NCI-H2081 (cell line): ENCODE data around the gene DPP3.

ENCODE experiments used
- DNase-seq, 2 experiments: peaks; one replicate each; lab custom pipeline; 2025; lab: John Stamatoyannopoulos, UW

DPP3 gene

DNA sequence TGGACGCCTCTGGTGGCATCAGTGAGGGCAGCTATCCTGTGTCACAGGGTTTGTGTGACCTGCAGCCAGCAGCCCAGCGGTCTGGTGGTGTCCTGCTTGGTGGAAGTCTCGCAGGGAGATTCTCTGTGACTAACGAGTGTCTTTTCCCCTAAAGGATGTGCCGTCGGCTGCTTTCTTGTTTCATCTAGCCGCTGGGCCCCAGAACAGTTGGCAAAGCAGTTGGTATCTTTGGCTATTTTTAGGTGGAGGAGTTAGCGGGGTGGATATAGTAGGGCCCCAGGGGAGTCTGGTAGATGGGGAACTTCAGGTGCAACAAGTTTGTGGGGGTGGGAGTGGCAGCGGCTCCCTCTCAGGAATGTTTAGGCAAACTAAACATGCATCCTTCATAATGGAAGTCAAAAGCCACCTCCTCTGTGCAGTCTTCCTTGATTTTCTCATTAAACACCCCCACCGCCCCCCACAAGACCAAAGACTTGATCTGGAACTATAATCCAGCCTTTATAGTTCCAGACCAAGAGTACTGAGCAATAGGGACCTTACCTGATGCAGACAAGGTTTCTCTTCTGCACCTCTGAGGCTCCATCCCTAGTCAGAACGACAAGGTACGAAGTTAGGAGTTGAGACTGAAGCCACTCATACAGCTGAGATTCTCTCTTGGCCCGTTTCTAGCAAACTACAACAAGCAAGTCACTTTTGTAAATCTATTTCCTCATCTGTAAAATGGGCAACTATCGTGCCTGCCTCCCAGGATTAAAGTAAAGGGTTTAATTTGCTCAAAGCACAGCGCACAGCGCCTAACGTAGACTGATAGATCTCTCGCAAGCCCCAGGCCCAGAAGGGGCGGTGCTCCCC, 14.6 kb upstream of the DPP3 start:
- no peak for DNase-seq

DNA sequence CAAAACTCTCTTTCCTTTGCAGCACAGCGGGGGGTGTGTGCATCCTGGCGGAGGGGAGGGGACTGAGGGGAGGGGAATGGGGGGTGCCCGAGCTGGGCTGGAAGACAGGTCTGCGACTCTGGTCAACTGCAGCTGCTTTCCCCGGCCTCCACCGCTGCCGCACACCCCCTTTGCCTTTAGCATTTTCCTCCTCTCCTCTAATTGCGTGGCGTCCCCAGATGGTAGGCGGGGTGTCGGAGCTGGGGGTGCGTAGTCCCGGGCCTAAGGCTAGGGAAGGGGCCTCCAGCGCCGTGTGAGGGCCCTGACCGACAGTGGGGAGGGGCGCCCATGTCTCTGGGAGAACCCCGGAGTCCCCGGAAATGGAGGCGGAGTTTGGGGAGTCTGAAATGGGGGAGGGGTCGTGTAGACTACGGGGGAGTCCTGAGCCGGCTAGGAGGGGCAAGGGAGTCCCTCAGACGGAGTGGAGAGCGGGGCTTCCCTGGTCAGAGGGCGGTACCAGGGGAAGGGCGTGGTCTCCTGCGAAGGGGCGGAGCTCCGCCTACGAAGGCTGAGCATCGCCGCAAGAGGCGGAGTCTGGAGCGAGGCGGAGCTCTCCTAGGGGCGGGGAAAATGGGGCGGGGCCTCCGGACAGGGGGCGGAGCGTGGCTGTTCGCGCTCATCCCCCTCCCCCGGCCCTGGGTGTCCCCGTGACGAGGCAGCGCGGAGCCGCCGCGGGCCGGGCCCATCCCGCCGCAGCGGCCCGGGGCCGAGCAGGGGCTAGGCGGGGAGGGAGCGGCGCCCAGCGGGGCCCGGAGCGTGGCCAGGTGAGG, 13.8 kb upstream of the DPP3 start, which contains the start of gene PELI3:
PELI3 (plus strand) TSS at position 681 of the 809 bp plus-strand sequence. CDS start 1,224 bp downstream, outside the sequence.
- peak; percentile 76 to 88 for DNase-seq

DNA sequence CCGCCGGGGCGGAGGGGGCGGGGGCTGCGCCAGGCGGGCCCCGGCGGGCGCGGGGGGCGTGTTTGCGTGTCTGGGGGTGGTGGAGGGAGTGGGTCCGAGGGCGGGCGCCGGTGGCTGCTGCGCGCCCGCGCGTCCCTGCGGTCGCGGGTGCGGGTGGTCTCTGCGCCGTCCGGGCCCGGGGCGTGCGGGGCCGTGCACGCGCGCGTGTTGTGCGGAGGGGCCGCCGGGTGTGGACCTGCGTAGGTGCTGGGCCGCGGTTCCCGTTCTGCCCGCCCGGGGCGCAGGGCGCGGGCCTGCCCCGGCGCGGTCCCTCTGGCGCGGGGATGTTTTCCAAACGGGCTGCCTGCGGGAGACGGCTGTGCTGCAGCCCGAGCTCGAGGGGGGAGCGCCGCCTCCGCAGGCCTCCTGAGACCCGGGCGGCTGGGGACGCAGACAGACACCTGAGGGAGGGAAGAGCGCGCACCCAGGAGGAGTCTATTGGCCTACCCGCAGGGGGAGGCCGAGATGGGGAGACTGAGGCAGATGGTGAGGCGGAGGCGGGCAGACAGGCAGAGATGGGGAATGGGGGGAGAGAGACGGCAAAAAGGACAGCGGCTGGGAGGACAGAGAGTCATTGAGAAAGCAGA, 13.1 kb upstream of the DPP3 start:
- DNase-seq, result no peak

DNA sequence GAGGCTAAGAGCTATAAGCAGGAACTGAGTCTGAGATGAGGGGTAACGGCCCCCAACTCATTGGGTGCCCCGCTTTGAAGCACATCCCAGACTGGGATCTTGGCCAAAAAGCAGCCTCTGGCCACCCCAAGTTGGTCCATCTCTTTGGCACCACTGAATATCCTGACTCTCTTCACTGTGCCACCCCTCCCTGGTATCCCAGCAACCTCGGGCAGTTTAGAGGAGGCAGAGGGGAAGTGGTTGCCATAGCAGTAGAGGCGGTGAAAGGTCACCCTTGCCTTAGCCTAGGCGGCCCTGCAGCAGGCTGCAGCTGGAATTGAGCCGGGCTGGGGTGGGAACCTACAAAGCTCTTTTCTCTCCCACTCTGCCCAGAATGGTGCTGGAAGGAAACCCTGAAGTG, 12.5 kb upstream of the DPP3 start:
- peak in 1 of 2 experiments; percentile 20 for DNase-seq

DNA sequence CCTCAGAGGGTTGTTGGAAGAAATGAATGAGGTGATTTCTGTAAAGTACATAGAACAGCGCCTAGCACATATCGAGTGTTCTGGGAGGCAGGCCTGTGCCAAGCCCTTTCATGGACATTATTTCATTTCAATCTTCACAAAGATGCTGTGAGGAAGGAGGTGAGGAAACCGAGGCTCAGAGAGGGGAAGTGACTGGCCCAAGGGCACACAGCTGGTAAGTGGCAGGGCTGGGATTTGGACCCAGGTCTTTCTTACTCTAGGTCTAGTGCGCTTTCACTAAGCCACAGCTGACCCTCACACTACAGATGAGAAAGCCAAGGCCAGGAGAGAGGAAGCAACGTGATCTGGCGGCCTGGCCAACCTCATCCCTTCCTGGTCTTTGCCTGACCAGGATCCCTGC, 11.5 kb upstream of the DPP3 start:
- DNase-seq, result no peak

DNA sequence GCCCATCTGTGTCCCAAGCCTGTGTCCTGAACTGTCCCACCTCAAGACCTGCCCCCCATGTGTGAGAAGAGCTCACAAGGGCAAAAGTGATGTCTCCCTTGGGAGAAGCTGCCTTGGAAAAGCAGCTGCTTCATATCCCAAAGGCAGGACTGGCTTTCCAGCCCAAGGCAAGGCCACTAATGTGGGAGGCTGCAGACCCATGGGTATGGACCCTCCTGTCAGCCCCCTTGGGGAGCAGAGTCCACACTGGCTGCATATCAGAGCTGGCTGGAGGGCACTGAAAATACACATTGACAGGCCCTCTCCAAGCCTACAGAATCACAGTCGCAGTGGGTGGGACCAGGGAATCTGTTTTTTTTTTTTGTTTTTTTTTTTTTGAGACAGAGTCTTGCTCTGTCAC, 10.8 kb upstream of the DPP3 start:
- DNase-seq, result no peak

DNA sequence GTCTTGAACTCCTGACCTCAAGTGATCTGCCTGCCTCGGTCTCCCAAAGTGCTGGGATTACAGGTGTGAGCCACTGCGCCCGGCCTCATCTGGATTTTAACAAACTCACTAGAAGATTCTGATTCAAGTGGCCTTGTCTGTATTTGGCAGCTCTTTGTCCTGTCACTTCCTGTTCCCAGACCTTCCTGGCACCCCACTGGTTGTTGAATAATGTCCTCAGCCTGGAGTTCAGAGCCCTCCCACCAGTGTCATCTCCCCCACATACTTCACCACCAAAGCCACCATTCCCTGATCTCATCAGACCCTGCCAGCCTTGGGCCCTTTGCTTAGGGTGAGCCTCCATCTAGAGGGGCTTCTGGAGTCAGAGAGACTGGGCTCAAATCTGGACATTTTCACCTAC, 10.2 kb upstream of the DPP3 start:
- DNase-seq, result no peak

DNA sequence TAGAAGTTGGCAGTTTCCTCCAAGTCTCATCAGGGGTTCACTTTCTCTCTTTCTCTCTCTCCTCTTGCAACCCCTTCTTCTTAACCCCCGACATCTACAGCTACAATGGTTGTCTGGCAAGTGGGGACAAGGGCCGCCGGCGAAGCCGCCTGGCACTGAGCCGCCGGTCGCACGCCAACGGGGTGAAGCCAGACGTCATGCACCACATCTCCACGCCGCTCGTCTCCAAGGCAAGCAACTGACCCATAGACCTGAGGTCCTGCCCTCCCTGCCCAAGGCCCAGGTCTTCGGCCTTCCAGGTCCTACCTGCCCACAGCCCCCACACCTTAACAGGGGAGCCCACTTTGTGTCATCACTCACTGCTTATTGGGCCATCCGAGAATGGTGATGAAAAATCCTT, 9.1 kb upstream of the DPP3 start:
- no peak for DNase-seq

DNA sequence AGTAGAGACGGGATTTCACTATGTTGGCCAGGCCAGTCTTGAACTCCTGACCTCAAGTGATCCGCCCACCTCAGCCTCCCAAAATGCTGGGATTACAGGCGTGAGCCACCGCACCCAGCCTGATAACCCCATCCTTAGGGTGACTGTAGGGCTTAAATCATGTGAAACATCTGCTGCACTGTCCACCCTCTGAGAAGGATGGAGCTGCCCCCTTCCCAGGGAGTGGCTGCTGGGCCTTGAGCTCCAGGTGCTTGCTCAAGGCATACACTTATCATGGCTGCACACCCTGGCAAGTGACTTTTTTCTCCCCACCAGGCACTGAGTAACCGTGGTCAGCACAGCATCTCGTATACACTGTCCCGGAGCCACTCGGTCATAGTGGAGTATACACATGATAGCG, 8.2 kb upstream of the DPP3 start:
- DNase-seq, result no peak

DNA sequence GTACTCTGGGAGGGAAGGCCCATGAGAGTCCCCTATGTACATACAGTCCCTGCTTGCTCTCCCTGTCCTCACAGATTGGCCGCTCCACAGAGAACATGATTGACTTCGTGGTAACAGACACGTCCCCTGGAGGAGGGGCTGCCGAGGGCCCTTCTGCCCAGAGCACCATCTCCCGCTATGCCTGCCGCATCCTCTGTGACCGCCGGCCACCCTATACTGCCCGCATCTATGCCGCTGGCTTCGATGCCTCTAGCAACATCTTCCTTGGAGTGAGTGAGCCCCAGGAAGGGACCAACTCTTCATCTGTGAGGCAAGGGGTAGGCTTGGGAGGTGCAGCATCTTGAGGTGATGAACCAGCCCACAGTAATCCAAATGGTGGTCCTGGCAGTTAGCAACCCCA, 7.1 kb upstream of the DPP3 start:
- no peak for DNase-seq

DNA sequence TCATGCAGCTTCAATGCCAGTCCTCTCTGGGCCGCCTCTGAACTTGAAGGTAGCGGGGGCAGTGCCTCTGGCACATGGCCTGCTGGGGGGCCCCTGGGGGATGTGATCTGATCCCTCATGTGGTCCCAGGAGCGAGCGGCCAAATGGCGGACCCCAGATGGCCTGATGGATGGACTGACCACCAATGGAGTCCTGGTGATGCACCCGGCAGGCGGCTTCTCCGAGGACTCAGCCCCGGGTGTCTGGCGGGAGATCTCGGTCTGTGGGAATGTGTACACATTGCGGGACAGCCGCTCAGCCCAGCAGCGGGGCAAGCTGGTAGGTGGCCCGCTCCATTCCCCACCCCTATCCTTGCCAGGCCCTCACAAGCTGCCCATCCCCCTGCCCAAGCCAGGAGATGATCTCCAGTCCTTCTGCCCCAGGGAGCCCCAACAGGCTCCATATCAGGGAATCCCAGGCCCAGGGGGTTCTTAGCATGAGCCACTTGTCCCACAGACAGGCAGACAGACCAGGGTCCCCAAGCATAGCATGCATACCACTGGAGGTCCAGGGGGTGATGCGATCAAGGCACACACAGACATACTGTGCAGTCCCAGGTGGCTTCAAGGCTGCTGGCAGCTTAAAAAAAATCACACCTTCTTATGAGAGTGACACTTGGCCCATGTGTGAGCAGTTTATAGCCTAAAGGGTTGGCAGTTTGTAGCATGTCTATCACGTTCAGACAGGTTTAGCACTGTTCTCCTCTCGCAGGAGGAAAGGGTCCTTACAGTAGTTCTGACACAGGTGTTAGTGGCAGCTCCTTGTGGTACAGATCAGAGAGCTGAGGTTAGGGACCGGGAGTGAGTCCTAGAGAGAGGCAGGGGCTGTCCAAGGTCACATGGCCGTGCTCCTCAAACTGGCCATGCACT, 6.4 kb upstream of the DPP3 start:
- no peak for DNase-seq

DNA sequence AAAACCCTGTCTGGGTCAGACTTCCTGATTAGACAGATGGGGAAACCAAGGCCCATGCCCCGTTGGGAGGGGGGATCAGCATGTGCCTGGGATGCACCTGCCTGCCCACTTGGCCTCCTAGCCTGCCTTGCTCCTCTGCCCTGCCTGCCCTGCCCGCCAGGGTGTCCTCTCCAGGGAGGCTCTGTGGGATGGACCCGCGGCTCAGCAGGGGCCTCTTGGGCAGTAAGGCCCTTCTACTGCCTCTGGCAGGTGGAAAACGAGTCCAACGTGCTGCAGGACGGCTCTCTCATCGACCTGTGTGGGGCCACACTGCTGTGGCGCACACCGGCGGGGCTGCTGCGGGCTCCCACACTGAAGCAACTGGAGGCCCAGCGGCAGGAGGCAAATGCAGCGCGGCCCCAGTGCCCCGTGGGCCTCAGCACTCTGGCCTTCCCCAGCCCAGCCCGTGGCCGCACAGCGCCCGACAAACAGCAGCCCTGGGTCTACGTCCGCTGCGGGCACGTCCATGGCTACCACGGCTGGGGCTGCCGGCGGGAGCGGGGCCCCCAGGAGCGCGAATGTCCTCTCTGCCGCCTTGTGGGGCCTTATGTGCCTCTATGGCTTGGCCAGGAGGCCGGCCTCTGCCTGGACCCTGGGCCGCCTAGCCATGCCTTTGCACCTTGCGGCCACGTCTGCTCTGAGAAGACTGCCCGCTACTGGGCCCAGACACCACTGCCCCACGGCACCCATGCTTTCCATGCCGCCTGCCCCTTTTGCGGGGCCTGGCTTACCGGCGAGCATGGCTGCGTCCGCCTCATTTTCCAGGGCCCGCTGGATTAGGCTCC, 4.7 kb upstream of the DPP3 start:
- no peak for DNase-seq

DNA sequence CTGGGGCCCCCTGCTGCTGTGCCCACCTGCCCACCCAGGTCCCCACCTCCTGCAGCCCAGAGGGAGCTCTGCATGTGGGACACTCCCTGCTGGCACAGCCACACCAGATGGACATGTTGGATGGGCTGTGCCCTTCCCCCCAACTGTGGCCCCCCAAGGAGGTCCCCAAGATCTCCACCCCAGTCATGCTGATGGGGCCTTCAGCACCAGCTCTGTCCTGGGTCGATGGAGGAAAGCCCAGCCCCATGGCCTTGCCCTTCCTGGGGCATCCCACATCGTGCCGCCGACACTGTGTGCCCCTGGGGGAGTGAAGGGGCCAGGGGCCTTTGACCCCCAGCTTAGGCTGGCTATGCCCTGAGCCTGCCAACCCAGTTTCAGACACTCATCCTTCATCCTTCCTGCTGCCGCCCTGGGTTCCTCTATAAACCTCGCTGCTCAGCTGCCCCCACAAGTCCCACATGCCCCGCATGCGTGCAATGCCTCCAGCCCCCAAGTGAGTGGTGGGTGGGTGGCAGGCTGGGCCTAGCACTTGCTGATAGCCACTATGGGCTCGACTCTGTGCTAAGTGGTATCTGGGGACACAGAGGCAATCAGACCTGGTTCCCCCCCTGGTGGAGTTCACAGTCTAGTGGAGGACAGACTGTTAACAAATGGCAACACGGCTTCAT, 3.9 kb upstream of the DPP3 start:
- no peak for DNase-seq

DNA sequence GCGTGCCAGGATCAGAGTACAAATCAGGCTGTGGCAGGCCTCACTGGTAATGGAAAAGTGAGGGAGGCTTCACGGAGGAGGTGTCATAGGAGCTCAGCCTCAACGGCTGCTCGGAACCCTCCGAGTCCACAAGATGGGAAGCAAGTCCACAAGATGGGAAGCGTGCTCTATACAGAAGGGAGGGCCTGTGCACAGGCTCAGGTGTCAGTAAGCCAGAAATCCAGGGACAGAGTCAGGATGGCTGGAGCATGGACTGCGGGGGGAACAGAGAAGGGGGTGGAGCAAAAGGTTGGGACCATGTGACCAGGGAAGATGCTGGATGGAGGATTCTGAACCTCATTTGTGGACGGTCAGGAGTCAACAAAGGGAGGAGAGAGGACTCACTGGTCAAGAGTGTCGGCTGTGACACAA, 3.4 kb upstream of the DPP3 start:
- no peak for DNase-seq

DNA sequence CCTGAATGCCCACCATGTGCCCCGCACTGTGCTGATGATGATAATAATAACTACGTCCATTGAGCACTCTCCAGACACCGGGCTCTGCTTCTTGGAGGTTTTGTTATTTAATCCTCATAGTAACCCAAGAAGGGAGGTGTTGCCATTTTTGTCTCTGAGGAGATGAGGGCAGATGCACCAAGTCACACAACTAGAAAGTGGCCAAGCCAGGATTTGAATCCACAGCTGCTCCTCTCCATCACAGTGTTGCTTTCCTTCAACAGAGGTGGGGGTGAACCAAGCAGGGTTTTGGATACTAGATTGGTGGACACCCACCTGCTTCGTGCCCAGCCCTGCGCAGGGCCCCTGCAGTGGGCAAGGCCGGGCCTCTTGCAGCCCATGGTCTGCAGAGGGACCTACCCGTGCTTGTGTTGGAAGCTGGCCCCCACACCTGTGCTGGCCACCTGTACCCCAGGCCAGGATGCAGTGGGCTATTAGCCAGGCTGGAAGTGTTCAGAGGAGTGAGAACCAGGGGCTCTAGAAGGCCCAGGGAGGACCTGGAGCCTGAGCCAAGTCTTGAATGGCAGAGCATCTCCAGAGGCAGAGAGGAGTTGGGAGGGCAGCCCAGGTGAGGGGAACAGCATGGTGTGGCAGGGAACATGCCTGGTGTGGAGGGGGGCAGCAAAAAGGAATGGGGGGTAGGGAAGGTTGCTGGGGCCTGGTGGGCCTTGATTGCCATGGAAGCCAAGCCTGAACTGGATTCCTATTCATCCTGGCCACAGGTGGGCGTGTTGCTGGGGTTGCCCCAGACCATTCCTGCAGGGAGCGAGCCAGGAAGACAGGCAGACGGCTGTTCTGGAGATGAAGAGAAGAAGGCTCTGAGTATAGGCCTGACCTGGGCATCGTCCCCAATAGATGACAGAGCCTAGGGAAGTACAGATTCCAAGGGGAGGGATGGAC, 2.7 kb upstream of the DPP3 start:
- DNase-seq, result no peak

DNA sequence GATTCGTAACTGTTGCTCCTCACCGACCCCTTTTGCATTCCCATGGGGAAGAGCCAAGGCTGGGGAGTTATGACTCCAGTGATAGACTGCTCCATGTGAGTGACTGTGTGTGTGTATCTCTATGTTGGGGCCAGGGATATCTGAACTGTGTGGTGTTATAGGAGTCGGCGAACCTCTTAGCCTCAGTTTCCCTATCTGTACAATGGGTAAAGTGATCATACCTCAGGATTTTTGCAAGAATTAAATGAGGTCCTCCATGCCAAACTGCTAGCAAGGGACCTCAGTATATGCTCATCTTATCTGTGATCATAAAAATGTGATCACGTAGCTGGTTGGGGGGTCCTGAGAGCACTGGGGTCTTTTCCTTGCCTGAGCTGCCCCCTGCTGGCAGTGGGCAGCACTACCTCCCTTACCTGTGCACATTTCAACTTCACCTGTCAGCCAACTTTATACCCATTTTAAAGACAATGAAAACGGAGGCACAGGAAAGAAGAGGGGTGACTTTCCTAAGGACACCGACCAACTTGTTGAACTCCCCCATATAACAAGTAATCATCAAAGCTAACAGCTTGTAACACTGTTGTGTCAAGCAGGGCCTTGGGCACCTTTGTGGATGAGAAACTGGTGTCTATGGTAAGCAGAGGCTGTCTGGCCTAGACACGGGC, 1.4 kb upstream of the DPP3 start:
- DNase-seq, result peak; percentile 27 to 39

DNA sequence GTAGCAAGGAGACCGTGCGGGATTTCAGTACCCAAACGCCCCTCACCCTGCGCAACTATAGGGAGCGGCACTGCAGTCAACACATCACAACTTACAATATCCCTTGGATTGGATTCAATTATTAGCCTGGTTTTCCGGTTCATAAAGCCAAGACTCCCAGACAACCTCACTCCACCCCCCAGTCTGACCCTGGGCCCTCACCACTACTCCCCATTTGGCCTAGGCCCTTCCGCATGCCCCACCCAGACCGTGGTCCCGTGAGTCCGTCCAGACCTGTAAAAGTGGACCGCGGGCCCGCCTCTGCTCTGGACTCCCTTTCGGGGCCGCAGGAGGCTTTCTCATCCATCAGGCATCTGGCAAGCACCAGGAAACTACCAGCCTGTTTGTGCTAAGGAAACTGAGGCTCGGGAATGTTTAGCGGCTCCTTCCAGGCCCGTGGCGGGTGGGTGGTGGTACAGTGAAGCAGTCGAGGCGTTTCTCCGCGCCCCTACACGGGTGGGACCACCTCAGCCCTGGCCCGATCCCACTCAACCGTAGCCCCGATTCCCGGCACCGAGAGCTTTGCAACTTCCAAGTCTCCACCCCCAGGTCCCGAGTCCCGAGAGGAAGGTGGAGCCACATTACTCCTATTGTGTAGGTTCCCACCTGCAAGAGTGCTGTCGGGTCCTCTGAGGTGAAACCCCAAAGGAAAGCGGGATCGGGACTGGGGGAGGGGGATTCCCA, 679 bp upstream of the DPP3 start:
- peak; percentile 68 to 88 for DNase-seq
